HEK293 (cell line): ENCODE measurements around the gene CREB5.
A peak's percentile ranks its signal among the peaks of the same experiment; 100 is the strongest.

Experiments
- CTCF ChIA-PET: fragments of 350-600 bp; formaldehyde crosslinking; extraction: SDS; loops from one replicate; lab custom pipeline; 2021; ENCODE audit warnings: antibody characterized with exemption; lab: Yijun Ruan, JAX
- POLR2A ChIA-PET: fragments of 300-600 bp; formaldehyde crosslinking; extraction: SDS; loops from one replicate; lab custom pipeline; 2020; ENCODE audit warnings: antibody characterized with exemption, inconsistent platforms; lab: Yijun Ruan, JAX
- H3K27ac ChIP-seq: fragments of 200-500 bp; sonication (Bioruptor generic); 2 replicates; pipeline ENCODE4 v1.5.1; 2014; ENCODE audit warnings: low read depth, low read length, control low read depth, inconsistent platforms; ENCODE audit errors: extremely low read depth
- H3K36me3 ChIP-seq, 2 experiments: fragments of 200-500 bp in 1 of 2; sonication (Bioruptor generic) in 1 of 2; 1 replicate in 1 of 2; 2 replicates in 1 of 2; pipeline ENCODE4 v1.5.1; 2014 to 2017; ENCODE audit warnings: inconsistent platforms in 2 of 2, low read length in 2 of 2; ENCODE audit not compliant: control insufficient read depth in 2 of 2, insufficient read depth in 1 of 2
- H3K4me1 ChIP-seq: fragments of 200-500 bp; sonication (Bioruptor generic); 2 replicates; pipeline ENCODE4 v1.5.1; 2014; ENCODE audit warnings: mild to moderate bottlenecking, low read length, inconsistent platforms; ENCODE audit not compliant: control insufficient read depth, insufficient read depth
- H3K4me3 ChIP-seq: 2 replicates; pipeline ENCODE4 v1.5.1; 2011; ENCODE audit warnings: low read depth, mild to moderate bottlenecking, control low read depth, low read length, moderate library complexity
- H3K9me3 ChIP-seq: fragments of 200-500 bp; sonication (Bioruptor generic); 2 replicates; pipeline ENCODE4 v1.5.1; 2014; ENCODE audit warnings: low read depth, low read length, inconsistent platforms; ENCODE audit not compliant: control insufficient read depth, insufficient read depth
- FEZF1 ChIP-seq: fragments of 450-650 bp; formaldehyde crosslinking; IDR thresholded peaks from 2 replicates; pipeline ENCODE4 v1.5.1; 2016; ENCODE audit warnings: missing biosample characterization, missing genetic modification characterization
- HOXA7 ChIP-seq: sonication (generic); formaldehyde crosslinking; IDR thresholded peaks from 2 replicates; pipeline ENCODE4 v1.8.1; 2022; ENCODE audit warnings: missing genetic modification reagents, borderline replicate concordance
- KLF1 ChIP-seq: fragments of 450-650 bp; formaldehyde crosslinking; IDR thresholded peaks from 2 replicates; pipeline ENCODE4 v1.5.1; 2016; ENCODE audit warnings: missing biosample characterization, missing genetic modification characterization
- KLF16 ChIP-seq: fragments of 450-650 bp; formaldehyde crosslinking; IDR thresholded peaks from 2 replicates; pipeline ENCODE4 v1.5.1; 2017; ENCODE audit warnings: missing biosample characterization, missing genetic modification characterization
- MYNN ChIP-seq: fragments of 450-650 bp; formaldehyde crosslinking; IDR thresholded peaks from 2 replicates; pipeline ENCODE4 v1.5.1; 2016; ENCODE audit warnings: missing biosample characterization, missing genetic modification characterization, borderline replicate concordance
- OSR2 ChIP-seq: fragments of 450-650 bp; formaldehyde crosslinking; IDR thresholded peaks from 2 replicates; pipeline ENCODE4 v1.5.1; 2016; ENCODE audit warnings: missing biosample characterization, missing genetic modification characterization
- OVOL3 ChIP-seq: fragments of 450-650 bp; formaldehyde crosslinking; IDR thresholded peaks from 2 replicates; pipeline ENCODE4 v1.5.1; 2016; ENCODE audit warnings: missing biosample characterization, missing genetic modification characterization
- PRDM6 ChIP-seq: fragments of 450-650 bp; formaldehyde crosslinking; IDR thresholded peaks from 2 replicates; pipeline ENCODE4 v1.5.1; 2017; ENCODE audit warnings: missing biosample characterization, missing genetic modification characterization
- SCRT1 ChIP-seq: fragments of 450-650 bp; formaldehyde crosslinking; IDR thresholded peaks from 2 replicates; pipeline ENCODE4 v1.5.1; 2016; ENCODE audit warnings: missing biosample characterization, missing genetic modification characterization, borderline replicate concordance
- ZBTB7A ChIP-seq: fragments of 450-650 bp; formaldehyde crosslinking; IDR thresholded peaks from 2 replicates; pipeline ENCODE4 v1.5.1; 2016; ENCODE audit warnings: low read depth, missing biosample characterization, missing genetic modification characterization
- ZFP37 ChIP-seq: fragments of 450-650 bp; formaldehyde crosslinking; IDR thresholded peaks from 2 replicates; pipeline ENCODE4 v1.5.1; 2016; ENCODE audit warnings: missing biosample characterization, missing genetic modification characterization
- ZFP69B ChIP-seq: fragments of 450-650 bp; formaldehyde crosslinking; IDR thresholded peaks from 2 replicates; pipeline ENCODE4 v1.5.1; 2016; ENCODE audit warnings: missing biosample characterization, missing genetic modification characterization
- ZNF10 ChIP-seq: fragments of 450-650 bp; formaldehyde crosslinking; IDR thresholded peaks from 2 replicates; pipeline ENCODE4 v1.5.1; 2017; ENCODE audit warnings: missing biosample characterization, missing genetic modification characterization
- ZNF174 ChIP-seq: fragments of 450-650 bp; formaldehyde crosslinking; IDR thresholded peaks from 2 replicates; pipeline ENCODE4 v1.5.0; 2017; ENCODE audit warnings: missing biosample characterization, mild to moderate bottlenecking, missing genetic modification characterization
- ZNF350 ChIP-seq: fragments of 450-650 bp; formaldehyde crosslinking; IDR thresholded peaks from 2 replicates; pipeline ENCODE4 v1.5.0; 2017; ENCODE audit warnings: missing biosample characterization, mild to moderate bottlenecking, missing genetic modification characterization
- ZNF433 ChIP-seq: fragments of 450-650 bp; formaldehyde crosslinking; IDR thresholded peaks from 2 replicates; pipeline ENCODE4 v1.5.1; 2016; ENCODE audit warnings: missing biosample characterization, missing genetic modification characterization, low read depth
- ZNF48 ChIP-seq: fragments of 450-650 bp; formaldehyde crosslinking; IDR thresholded peaks from 2 replicates; pipeline ENCODE4 v1.5.1; 2016; ENCODE audit warnings: missing biosample characterization, missing genetic modification characterization
- ZNF501 ChIP-seq: fragments of 450-650 bp; formaldehyde crosslinking; IDR thresholded peaks from 2 replicates; pipeline ENCODE4 v1.5.1; 2016; ENCODE audit warnings: missing biosample characterization, missing genetic modification characterization
- ZNF530 ChIP-seq: fragments of 450-650 bp; formaldehyde crosslinking; IDR thresholded peaks from 2 replicates; pipeline ENCODE4 v1.5.1; 2016; ENCODE audit warnings: low read depth, missing biosample characterization, missing genetic modification characterization
- ZNF548 ChIP-seq: fragments of 450-650 bp; formaldehyde crosslinking; IDR thresholded peaks from 2 replicates; pipeline ENCODE4 v1.5.1; 2016; ENCODE audit warnings: missing biosample characterization, missing genetic modification characterization
- ZNF585B ChIP-seq: fragments of 450-650 bp; formaldehyde crosslinking; IDR thresholded peaks from 2 replicates; pipeline ENCODE4 v1.5.1; 2016; ENCODE audit warnings: missing biosample characterization, missing genetic modification characterization
- ZNF645 ChIP-seq: fragments of 450-650 bp; formaldehyde crosslinking; IDR thresholded peaks from 2 replicates; pipeline ENCODE4; 2016; ENCODE audit warnings: missing biosample characterization, missing genetic modification characterization
- ZNF777 ChIP-seq: fragments of 450-650 bp; formaldehyde crosslinking; IDR thresholded peaks from 2 replicates; pipeline ENCODE4 v1.5.1; 2017; ENCODE audit warnings: missing biosample characterization, missing genetic modification characterization, borderline replicate concordance
- TF ChIP-seq, protein P1 (sequence below): fragments of 450-650 bp; formaldehyde crosslinking; IDR thresholded peaks from 2 replicates; pipeline ENCODE4 v1.5.1; 2016; ENCODE audit warnings: missing biosample characterization, missing genetic modification characterization
- TF ChIP-seq, protein P2 (sequence below): fragments of 450-650 bp; formaldehyde crosslinking; IDR thresholded peaks from 2 replicates; pipeline ENCODE4 v1.5.1; 2016; ENCODE audit warnings: missing biosample characterization, missing genetic modification characterization
- TF ChIP-seq, protein P3 (sequence below): fragments of 450-650 bp; formaldehyde crosslinking; IDR thresholded peaks from 2 replicates; pipeline ENCODE4 v1.5.1; 2016; ENCODE audit warnings: missing biosample characterization, missing genetic modification characterization
- TF ChIP-seq, protein P4 (sequence below): fragments of 450-650 bp; IDR thresholded peaks from 2 replicates; pipeline ENCODE4 v1.5.1; 2018; ENCODE audit warnings: missing biosample characterization, mild to moderate bottlenecking, missing genetic modification characterization
- TF ChIP-seq, protein P5 (sequence below): fragments of 450-650 bp; formaldehyde crosslinking; IDR thresholded peaks from 2 replicates; pipeline ENCODE4 v1.5.1; 2016; ENCODE audit warnings: missing biosample characterization, missing genetic modification characterization

The CREB5 gene

DNA sequence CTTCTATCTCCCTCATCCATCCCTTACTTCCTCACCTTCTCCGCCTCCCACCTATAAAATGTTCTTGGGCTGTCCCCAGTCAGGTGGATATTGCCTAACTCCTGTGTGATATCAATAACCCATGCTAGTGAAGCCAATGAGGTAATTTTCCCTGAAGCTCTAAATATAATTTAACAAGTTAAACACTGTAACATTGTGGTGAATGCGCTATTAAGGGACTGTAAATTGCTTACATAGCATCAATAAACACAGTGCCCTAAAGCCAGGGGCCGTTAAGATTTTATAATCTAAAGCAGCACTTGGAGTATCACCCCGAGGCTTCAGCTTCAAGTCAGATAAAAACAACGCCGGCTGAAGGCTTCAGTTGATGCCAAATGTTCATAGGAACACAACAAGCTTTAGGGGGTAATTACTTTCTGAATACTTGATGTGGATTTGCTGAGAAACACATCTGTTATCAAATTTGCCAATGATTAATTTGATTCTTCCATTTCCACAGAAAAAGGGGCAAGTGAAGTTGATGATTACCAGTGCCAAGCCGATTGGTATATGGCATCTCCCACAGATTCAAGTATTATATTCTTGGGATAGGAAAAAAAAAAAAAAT is 138.4 kb downstream of the CREB5 start:
- H3K9me3 ChIP-seq: peaks cover 2% of the 10 kb centered on the region; the same call in 1 of the 2 replicates
- no peak overlapping the region for H3K4me3 ChIP-seq
- peak overlapping the region; percentile 56 for H3K27ac ChIP-seq
- ChIA-PET POLR2A (no interaction called here), CTCF (no interaction called here)
- no peaks in the 10 kb centered on the region for H3K36me3 ChIP-seq
- H3K4me1 ChIP-seq: peaks cover 14% of the 10 kb centered on the region
- TF ChIP-seq SCRT1 (tag by site-specific recombination) (no peak), ZNF433 (no peak), ZNF530 (tag by site-specific recombination) (no peak), ZFP69B (tag by site-specific recombination) (no peak), ZNF585B (tag by site-specific recombination) (no peak), MYNN (tag by site-specific recombination) (no peak), ZNF48 (tag by site-specific recombination) (no peak), PRDM6 (tag by site-specific recombination) (peak; percentile 88), OVOL3 (no peak), ZNF645 (tag by site-specific recombination) (no peak), HOXA7 (CRISPR knock-in tag) (no peak), ZBTB7A (no peak), ZNF548 (tag by site-specific recombination) (no peak), FEZF1 (tag by site-specific recombination) (peak; percentile 67), KLF1 (tag by site-specific recombination) (no peak), ZNF10 (tag by site-specific recombination) (peak; percentile 23; the same call in 1 of the 2 replicates), ZFP37 (tag by site-specific recombination) (no peak), ZNF777 (tag by site-specific recombination) (no peak), ZNF501 (tag by site-specific recombination) (no peak), OSR2 (tag by site-specific recombination) (peak; percentile 51; the same call in 1 of the 2 replicates), KLF16 (tag by site-specific recombination) (peak; percentile 54; the same call in 1 of the 2 replicates), ZNF174 (no peak), ZNF350 (no peak)
- TF ChIP-seq, protein P1, sequence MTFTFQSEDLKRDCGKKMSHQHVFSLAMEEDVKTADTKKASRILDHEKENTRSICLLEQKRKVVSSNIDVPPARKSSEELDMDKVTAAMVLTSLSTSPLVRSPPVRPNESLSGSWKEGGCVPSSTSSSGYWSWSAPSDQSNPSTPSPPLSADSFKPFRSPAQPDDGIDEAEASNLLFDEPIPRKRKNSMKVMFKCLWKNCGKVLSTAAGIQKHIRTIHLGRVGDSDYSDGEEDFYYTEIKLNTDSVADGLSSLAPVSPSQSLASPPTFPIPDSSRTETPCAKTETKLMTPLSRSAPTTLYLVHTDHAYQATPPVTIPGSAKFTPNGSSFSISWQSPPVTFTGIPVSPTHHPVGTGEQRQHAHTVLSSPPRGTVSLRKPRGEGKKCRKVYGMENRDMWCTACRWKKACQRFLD (tag by site-specific recombination): no peak
- TF ChIP-seq, protein P2, sequence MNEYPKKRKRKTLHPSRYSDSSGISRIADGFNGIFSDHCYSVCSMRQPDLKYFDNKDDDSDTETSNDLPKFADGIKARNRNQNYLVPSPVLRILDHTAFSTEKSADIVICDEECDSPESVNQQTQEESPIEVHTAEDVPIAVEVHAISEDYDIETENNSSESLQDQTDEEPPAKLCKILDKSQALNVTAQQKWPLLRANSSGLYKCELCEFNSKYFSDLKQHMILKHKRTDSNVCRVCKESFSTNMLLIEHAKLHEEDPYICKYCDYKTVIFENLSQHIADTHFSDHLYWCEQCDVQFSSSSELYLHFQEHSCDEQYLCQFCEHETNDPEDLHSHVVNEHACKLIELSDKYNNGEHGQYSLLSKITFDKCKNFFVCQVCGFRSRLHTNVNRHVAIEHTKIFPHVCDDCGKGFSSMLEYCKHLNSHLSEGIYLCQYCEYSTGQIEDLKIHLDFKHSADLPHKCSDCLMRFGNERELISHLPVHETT (tag by site-specific recombination): no peak
- TF ChIP-seq, protein P3, sequence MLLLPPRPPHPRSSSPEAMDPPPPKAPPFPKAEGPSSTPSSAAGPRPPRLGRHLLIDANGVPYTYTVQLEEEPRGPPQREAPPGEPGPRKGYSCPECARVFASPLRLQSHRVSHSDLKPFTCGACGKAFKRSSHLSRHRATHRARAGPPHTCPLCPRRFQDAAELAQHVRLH (tag by site-specific recombination): peak; percentile 17; the same call in 1 of the 2 replicates
- TF ChIP-seq, protein P4, sequence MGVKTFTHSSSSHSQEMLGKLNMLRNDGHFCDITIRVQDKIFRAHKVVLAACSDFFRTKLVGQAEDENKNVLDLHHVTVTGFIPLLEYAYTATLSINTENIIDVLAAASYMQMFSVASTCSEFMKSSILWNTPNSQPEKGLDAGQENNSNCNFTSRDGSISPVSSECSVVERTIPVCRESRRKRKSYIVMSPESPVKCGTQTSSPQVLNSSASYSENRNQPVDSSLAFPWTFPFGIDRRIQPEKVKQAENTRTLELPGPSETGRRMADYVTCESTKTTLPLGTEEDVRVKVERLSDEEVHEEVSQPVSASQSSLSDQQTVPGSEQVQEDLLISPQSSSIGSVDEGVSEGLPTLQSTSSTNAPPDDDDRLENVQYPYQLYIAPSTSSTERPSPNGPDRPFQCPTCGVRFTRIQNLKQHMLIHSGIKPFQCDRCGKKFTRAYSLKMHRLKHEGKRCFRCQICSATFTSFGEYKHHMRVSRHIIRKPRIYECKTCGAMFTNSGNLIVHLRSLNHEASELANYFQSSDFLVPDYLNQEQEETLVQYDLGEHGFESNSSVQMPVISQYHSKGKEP: peak; percentile 37; the same call in 1 of the 2 replicates
- TF ChIP-seq, protein P5, sequence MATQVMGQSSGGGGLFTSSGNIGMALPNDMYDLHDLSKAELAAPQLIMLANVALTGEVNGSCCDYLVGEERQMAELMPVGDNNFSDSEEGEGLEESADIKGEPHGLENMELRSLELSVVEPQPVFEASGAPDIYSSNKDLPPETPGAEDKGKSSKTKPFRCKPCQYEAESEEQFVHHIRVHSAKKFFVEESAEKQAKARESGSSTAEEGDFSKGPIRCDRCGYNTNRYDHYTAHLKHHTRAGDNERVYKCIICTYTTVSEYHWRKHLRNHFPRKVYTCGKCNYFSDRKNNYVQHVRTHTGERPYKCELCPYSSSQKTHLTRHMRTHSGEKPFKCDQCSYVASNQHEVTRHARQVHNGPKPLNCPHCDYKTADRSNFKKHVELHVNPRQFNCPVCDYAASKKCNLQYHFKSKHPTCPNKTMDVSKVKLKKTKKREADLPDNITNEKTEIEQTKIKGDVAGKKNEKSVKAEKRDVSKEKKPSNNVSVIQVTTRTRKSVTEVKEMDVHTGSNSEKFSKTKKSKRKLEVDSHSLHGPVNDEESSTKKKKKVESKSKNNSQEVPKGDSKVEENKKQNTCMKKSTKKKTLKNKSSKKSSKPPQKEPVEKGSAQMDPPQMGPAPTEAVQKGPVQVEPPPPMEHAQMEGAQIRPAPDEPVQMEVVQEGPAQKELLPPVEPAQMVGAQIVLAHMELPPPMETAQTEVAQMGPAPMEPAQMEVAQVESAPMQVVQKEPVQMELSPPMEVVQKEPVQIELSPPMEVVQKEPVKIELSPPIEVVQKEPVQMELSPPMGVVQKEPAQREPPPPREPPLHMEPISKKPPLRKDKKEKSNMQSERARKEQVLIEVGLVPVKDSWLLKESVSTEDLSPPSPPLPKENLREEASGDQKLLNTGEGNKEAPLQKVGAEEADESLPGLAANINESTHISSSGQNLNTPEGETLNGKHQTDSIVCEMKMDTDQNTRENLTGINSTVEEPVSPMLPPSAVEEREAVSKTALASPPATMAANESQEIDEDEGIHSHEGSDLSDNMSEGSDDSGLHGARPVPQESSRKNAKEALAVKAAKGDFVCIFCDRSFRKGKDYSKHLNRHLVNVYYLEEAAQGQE (tag by site-specific recombination): no peak
